Activated naive CD4-positive, alpha-beta T cell treated with Interleukin-2 at 50 U/mL for 16 hours (primary cell): ENCODE measurements around the gene EXOC2.

Experiments
- DNase-seq: peaks from one replicate; pipeline ENCODE4 v3.0.0-alpha.2; 2020

The EXOC2 gene

GRCh38 chr6:441126-441920 lies 251.6 kb downstream of the EXOC2 start:
- no peak for DNase-seq

GRCh38 chr6:439641-440167 lies 253.2 kb downstream of the EXOC2 start:
- DNase-seq, result no peak

- no peak for DNase-seq
Measured at GRCh38 chr6:438634-439170, 254.2 kb downstream of the EXOC2 start.

- DNase-seq, result no peak
Measured at GRCh38 chr6:437037-437392, 255.9 kb downstream of the EXOC2 start.

- DNase-seq, result no peak
Measured at GRCh38 chr6:436308-437036, 256.5 kb downstream of the EXOC2 start.

- no peak for DNase-seq
Measured at GRCh38 chr6:435441-436307, 257.3 kb downstream of the EXOC2 start.
